Esophagus muscularis mucosa (tissue), 4 donors: ENCODE results near the gene ADGRG6.

Experiments used
- CTCF ChIP-seq, 3 experiments: fragments of 200-600 bp in 2 of 3; fragments of 450-650 bp in 1 of 3; sonication (generic) in 2 of 3; IDR thresholded peaks; one replicate each; pipeline ENCODE4 v1.5.1; 2017 to 2019; ENCODE audit warnings: antibody characterized with exemption in 3 of 3, mild to moderate bottlenecking in 2 of 3, moderate library complexity in 1 of 3
- EP300 ChIP-seq: sonication (generic); formaldehyde crosslinking; IDR thresholded peaks from one replicate; pipeline ENCODE4 v1.6.1; 2017; ENCODE audit warnings: antibody characterized with exemption
- POLR2A ChIP-seq: fragments of 450-650 bp; IDR thresholded peaks from one replicate; pipeline ENCODE4 v1.6.1; 2017; ENCODE audit warnings: antibody characterized with exemption, moderate library complexity, mild to moderate bottlenecking, low read depth

- TF ChIP-seq EP300 (no peak), CTCF (IDR thresholded peaks at IDR 0.05) (no peak), POLR2A (no peak)
Measured at GRCh38 chr6:142374091-142374770, 72.4 kb downstream of the ADGRG6 start.
